H1 (cell line): ENCODE data around the gene HBS1L. TPM values are rescaled to one million over a fixed set of nuclear protein-coding genes. Genes with fewer than 3 reads are reported as not detected.
A peak's percentile ranks its signal among the peaks of the same experiment; 100 is the strongest.

Experiments
- CTCF ChIA-PET: fragments of 300-600 bp; sonication (Branson Sonifier 250); formaldehyde crosslinking; loops from one replicate; lab custom pipeline; 2021; ENCODE audit not compliant: partially characterized antibody; lab: Charles Lee
- POLR2A ChIA-PET: fragments of 300-600 bp; sonication (Branson Sonifier 250); formaldehyde crosslinking; loops from one replicate; lab custom pipeline; 2021; ENCODE audit warnings: inconsistent platforms; ENCODE audit not compliant: partially characterized antibody; lab: Charles Lee
- DNase-seq, 2 experiments: peaks; one replicate each; pipeline versions ENCODE4 v3.0.0 to v3.0.0-alpha.2; 2010 to 2022; ENCODE audit warnings: low spot score in 2 of 2, low read depth in 1 of 2, mixed read lengths in 1 of 2
- FAIRE-seq: peaks from 2 replicates; lab custom pipeline; 2011; peaks lifted over from hg19 to GRCh38; lab: Jason Lieb, UNC
- H2AFZ ChIP-seq: 2 replicates; pipeline ENCODE4 v1.8.1; 2012; ENCODE audit warnings: low read length, inconsistent platforms
- H2AK5ac ChIP-seq: 2 replicates; pipeline ENCODE4 v1.6.1; 2013; ENCODE audit warnings: low read depth, low read length
- H2BK120ac ChIP-seq: replicated peaks from 2 replicates; pipeline ENCODE3; 2013; ENCODE audit warnings: low read depth, low read length, inconsistent platforms
- H2BK12ac ChIP-seq: 2 replicates; pipeline ENCODE4 v1.6.1; 2013; ENCODE audit warnings: low read depth, low read length
- H2BK15ac ChIP-seq: 2 replicates; pipeline ENCODE4 v1.6.1; 2013; ENCODE audit warnings: low read length
- H2BK20ac ChIP-seq: 2 replicates; pipeline ENCODE4 v1.6.1; 2013; ENCODE audit warnings: low read length
- H2BK5ac ChIP-seq: 2 replicates; pipeline ENCODE4 v1.6.1; 2013; ENCODE audit warnings: low read depth, low read length
- H3K14ac ChIP-seq: 2 replicates; pipeline ENCODE4 v1.6.1; 2013; ENCODE audit warnings: inconsistent platforms; ENCODE audit not compliant: insufficient read length
- H3K18ac ChIP-seq: 2 replicates; pipeline ENCODE4 v1.6.1; 2013; ENCODE audit warnings: low read length; ENCODE audit errors: extremely low read depth
- H3K23ac ChIP-seq: 2 replicates; pipeline ENCODE4 v1.6.1; 2013; ENCODE audit warnings: inconsistent platforms; ENCODE audit not compliant: insufficient read length
- H3K23me2 ChIP-seq: 2 replicates; pipeline ENCODE4 v1.6.1; 2013; ENCODE audit warnings: low read depth, low read length
- H3K27ac ChIP-seq: 2 replicates; pipeline ENCODE4 v1.6.1; 2011; ENCODE audit warnings: low read depth, low read length, inconsistent platforms
- H3K27me3 ChIP-seq, 4 experiments: replicated peaks in 1 of 4; 1 replicate in 1 of 4; 2 replicates in 3 of 4; pipeline versions ENCODE4 v1.6.1 to v1.8.1; 2011 to 2013; ENCODE audit warnings: low read length in 3 of 4, mild to moderate bottlenecking in 3 of 4, inconsistent platforms in 2 of 4, mixed read lengths in 2 of 4, moderate library complexity in 1 of 4; ENCODE audit not compliant: control insufficient read depth in 3 of 4, insufficient read depth in 3 of 4; ENCODE audit errors: extremely low read depth in 1 of 4
- H3K36me3 ChIP-seq, 4 experiments: 2 replicates each; pipeline versions ENCODE4 v1.6.1 to v1.8.1; 2011 to 2013; ENCODE audit warnings: mild to moderate bottlenecking in 4 of 4, low read length in 3 of 4, moderate library complexity in 2 of 4, control low read depth in 1 of 4, inconsistent platforms in 1 of 4; ENCODE audit not compliant: insufficient read depth in 4 of 4, control insufficient read depth in 2 of 4
- H3K4ac ChIP-seq: replicated peaks from 2 replicates; pipeline ENCODE3; 2013; ENCODE audit warnings: low read length, low read depth, mixed read lengths, inconsistent platforms; ENCODE audit not compliant: insufficient read length
- H3K4me1 ChIP-seq, 4 experiments: replicated peaks in 1 of 4; 1 replicate in 1 of 4; 2 replicates in 3 of 4; pipeline versions ENCODE4 v1.6.1 to v1.8.1; 2011 to 2013; ENCODE audit warnings: low read length in 3 of 4, inconsistent platforms in 2 of 4, mixed read lengths in 1 of 4; ENCODE audit not compliant: insufficient read depth in 4 of 4, control insufficient read depth in 3 of 4
- H3K4me2 ChIP-seq, 2 experiments: 2 replicates each; pipeline versions ENCODE4 v1.6.1 to v1.8.1; 2011 to 2013; ENCODE audit warnings: low read depth in 2 of 2, low read length in 2 of 2, control low read depth in 1 of 2, inconsistent platforms in 1 of 2, mild to moderate bottlenecking in 1 of 2; ENCODE audit not compliant: insufficient read depth in 1 of 2
- H3K4me3 ChIP-seq, 4 experiments: fragments of 200-600, 300-600 bp in 1 of 4; sonication (generic), shearing (Covaris generic), sonication (Bioruptor Twin) in 1 of 4; 2 replicates each; pipeline versions ENCODE4 v1.5.1 to v1.8.1; 2011 to 2016; ENCODE audit warnings: low read length in 4 of 4, low read depth in 3 of 4, control low read depth in 2 of 4, inconsistent platforms in 2 of 4, mild to moderate bottlenecking in 2 of 4, mixed read lengths in 1 of 4, moderate library complexity in 1 of 4; ENCODE audit not compliant: insufficient read depth in 2 of 4; ENCODE audit errors: extremely low read depth in 1 of 4
- H3K56ac ChIP-seq: replicated peaks from 2 replicates; pipeline ENCODE3; 2013; ENCODE audit warnings: low read depth, mild to moderate bottlenecking, mixed read lengths, low read length, inconsistent platforms; ENCODE audit not compliant: insufficient read length
- H3K79me1 ChIP-seq: 2 replicates; pipeline ENCODE4 v1.6.1; 2013; ENCODE audit warnings: low read depth, low read length, control low read depth
- H3K79me2 ChIP-seq, 2 experiments: 2 replicates each; pipeline versions ENCODE4 v1.6.1 to v1.8.1; 2012 to 2013; ENCODE audit warnings: low read length in 2 of 2, mild to moderate bottlenecking in 2 of 2, inconsistent platforms in 1 of 2; ENCODE audit not compliant: insufficient read depth in 2 of 2, control insufficient read depth in 1 of 2
- H3K9ac ChIP-seq, 4 experiments: replicated peaks in 1 of 4; 1 replicate in 1 of 4; 2 replicates in 3 of 4; pipeline versions ENCODE4 v1.6.1 to v1.8.1; 2011 to 2013; ENCODE audit warnings: low read depth in 3 of 4, low read length in 3 of 4, control low read depth in 2 of 4, mild to moderate bottlenecking in 2 of 4, moderate library complexity in 2 of 4, inconsistent platforms in 1 of 4; ENCODE audit errors: extremely low read depth in 1 of 4
- H3K9me3 ChIP-seq, 2 experiments: 2 replicates each; pipeline versions ENCODE4 v1.6.1 to v1.8.1; 2012 to 2013; ENCODE audit warnings: mild to moderate bottlenecking in 2 of 2, moderate library complexity in 2 of 2, control low read depth in 1 of 2, inconsistent platforms in 1 of 2, low read depth in 1 of 2, low read length in 1 of 2, mixed read lengths in 1 of 2; ENCODE audit not compliant: insufficient read depth in 2 of 2
- H4K20me1 ChIP-seq, 2 experiments: replicated peaks in 1 of 2; 2 replicates each; pipeline versions ENCODE3 to v1.8.1; 2011 to 2013; ENCODE audit warnings: inconsistent platforms in 2 of 2, low read length in 2 of 2, mild to moderate bottlenecking in 1 of 2; ENCODE audit not compliant: insufficient read depth in 2 of 2, control insufficient read depth in 1 of 2
- H4K5ac ChIP-seq: 2 replicates; pipeline ENCODE4 v1.6.1; 2013; ENCODE audit warnings: low read length, low read depth, mixed read lengths, inconsistent platforms; ENCODE audit not compliant: insufficient read length
- H4K8ac ChIP-seq: 2 replicates; pipeline ENCODE4 v1.8.0; 2013; ENCODE audit warnings: mild to moderate bottlenecking, moderate library complexity, low read length, inconsistent platforms; ENCODE audit not compliant: insufficient read depth; ENCODE audit errors: extremely low read depth
- H4K91ac ChIP-seq: replicated peaks from 2 replicates; pipeline ENCODE3; 2013; ENCODE audit warnings: low read length, mixed read lengths, inconsistent platforms; ENCODE audit not compliant: insufficient read length
- CTBP2 ChIP-seq: IDR thresholded peaks from 2 replicates; pipeline ENCODE4 v1.7.0; 2011; ENCODE audit warnings: borderline replicate concordance, mild to moderate bottlenecking, moderate library complexity, mixed read lengths, low read length; ENCODE audit not compliant: insufficient read depth, insufficient read length
- CTCF ChIP-seq, 3 experiments: IDR thresholded peaks; 1 replicate in 2 of 3; 2 replicates in 1 of 3; pipeline versions ENCODE4 v1.5.1 to v1.6.1; 2011; ENCODE audit warnings: low read length in 3 of 3, mild to moderate bottlenecking in 3 of 3, inconsistent platforms in 2 of 3, low read depth in 1 of 3, moderate library complexity in 1 of 3; ENCODE audit not compliant: insufficient read depth in 1 of 3; ENCODE audit errors: control extremely low read depth in 1 of 3
- E2F6 ChIP-seq: IDR thresholded peaks from 2 replicates; pipeline ENCODE4 v1.6.1; 2012; ENCODE audit warnings: inconsistent platforms
- HDAC6 ChIP-seq: IDR thresholded peaks from one replicate; pipeline ENCODE4 v1.7.1; 2012; ENCODE audit warnings: low read depth, mild to moderate bottlenecking, inconsistent platforms, low read length, moderate library complexity
- KDM4A ChIP-seq: IDR thresholded peaks from one replicate; pipeline ENCODE4 v1.7.1; 2012; ENCODE audit warnings: low read depth, mild to moderate bottlenecking, moderate library complexity, low read length, inconsistent platforms; ENCODE audit not compliant: severe bottlenecking
- NRF1 ChIP-seq: IDR thresholded peaks from 2 replicates; pipeline ENCODE4 v1.6.1; 2011; ENCODE audit warnings: mild to moderate bottlenecking, low read depth, low read length, improper control_type of control experiment
- SP2 ChIP-seq: IDR thresholded peaks from 2 replicates; pipeline ENCODE4 v1.6.1; 2012; ENCODE audit warnings: mild to moderate bottlenecking, low read length, inconsistent platforms
- SP4 ChIP-seq: IDR thresholded peaks from 2 replicates; pipeline ENCODE4 v1.6.1; 2012; ENCODE audit warnings: low read length, inconsistent platforms
- WGBS, 2 experiments: shearing (Covaris generic) in 1 of 2; methylation state at CpG; one replicate each; pipeline versions ENCODE4 v1.1.6 to v1.1.7; 2013 to 2015; ENCODE audit warnings: low lambda C conversion rate in 2 of 2, mixed read lengths in 2 of 2, inconsistent platforms in 1 of 2, low coverage in 1 of 2, missing lambda C conversion rate in 1 of 2; ENCODE audit not compliant: insufficient replicate concordance in 2 of 2, insufficient coverage in 1 of 2, insufficient read length in 1 of 2; ENCODE audit errors: extremely low coverage in 1 of 2, missing lambda C conversion rate in 1 of 2; 5-methylcytosine and 5-hydroxymethylcytosine counted together
- polyA plus RNA-seq, 7 experiments: library from polyadenylated mRNA; depleted of rRNA in 3 of 7; stranded (reverse) in 5 of 7; unstranded in 2 of 7; fragments of >200 nt in 5 of 7; fragments of 200-250 nt in 2 of 7; gene quantifications; 1 replicate in 5 of 7; 2 replicates in 1 of 7; 4 replicates in 1 of 7; pipeline versions ENCODE4 v1.2.1 to v1.2.3, GENCODE V29; 2011 to 2013; ENCODE audit warnings: missing spikeins in 2 of 7, mixed read lengths in 2 of 7
- total RNA-seq: library from RNA; stranded (reverse); fragmentation: NEBNext Ultra II Directional; extraction: Animal tissue kit (Norgen Biotek cat#: 25700); gene quantifications from 2 replicates; pipeline ENCODE4 v1.2.1, GENCODE V29; 2021

HBS1L gene
- total and polyA plus RNA-seq, 2 of the 8 experiments (the other 6 are each of a cell fraction or from before 2014, with no cell fraction given), result 28.1 to 97.1 TPM

GRCh38 chr6:134932535-134933470, 121.8 kb downstream of the HBS1L start:
- H3K23ac ChIP-seq, result no peak overlapping the region
- no peak overlapping the region for H3K4me2 ChIP-seq
- no peak overlapping the region for H3K4me3 ChIP-seq
- H3K79me1 ChIP-seq, result no peaks in the 10 kb centered on the region
- no peaks in the 10 kb centered on the region for H3K4me1 ChIP-seq
- ChIA-PET CTCF (interaction anchor here (0.7 to 4.6 kb wide), 4 partner anchors 8 to 227 kb away, joined by 3 to 38 read pairs (median 4); partner anchors contain the start of gene ALDH8A1), POLR2A (interaction anchor here (1.2 kb wide), 1 partner anchor 8 kb away, joined by 4 read pairs; no protein-coding TSS in a partner anchor)
- H4K8ac ChIP-seq, result peak overlapping the region; percentile 65; the same call in 1 of the 2 replicates
- no peak overlapping the region for H3K27ac ChIP-seq
- H2BK5ac ChIP-seq, result no peak overlapping the region
- H2AFZ ChIP-seq, result no peak overlapping the region
- no peak overlapping the region for H2BK20ac ChIP-seq
- H2AK5ac ChIP-seq, result no peak overlapping the region
- no peak overlapping the region for H3K56ac ChIP-seq
- H3K79me2 ChIP-seq, result no peaks in the 10 kb centered on the region
- no peaks in the 10 kb centered on the region for H3K27me3 ChIP-seq
- H2BK15ac ChIP-seq, result no peak overlapping the region
- DNase-seq, result no peak
- H3K14ac ChIP-seq, result no peak overlapping the region
- no peak overlapping the region for H3K18ac ChIP-seq
- H3K9ac ChIP-seq, result no peak overlapping the region
- no peaks in the 10 kb centered on the region for H3K23me2 ChIP-seq
- H3K4ac ChIP-seq, result no peak overlapping the region
- no peak overlapping the region for H4K91ac ChIP-seq
- H2BK120ac ChIP-seq, result no peak overlapping the region
- no peak for FAIRE-seq
- no peaks in the 10 kb centered on the region for H3K9me3 ChIP-seq
- no peaks in the 10 kb centered on the region for H4K20me1 ChIP-seq
- no peak overlapping the region for H4K5ac ChIP-seq
- H3K36me3 ChIP-seq, result no peaks in the 10 kb centered on the region
- WGBS, 2 experiments, result 97% methylated on average over 11 of the region's 11 CpGs; no CpG with 5 or more reads in 1 of the 2 experiments
- no peak overlapping the region for H2BK12ac ChIP-seq
- TF ChIP-seq NRF1 (no peak), CTCF (IDR thresholded peaks at IDR 0.05; ENCODE audit: control extremely low read depth in 1 of 3, insufficient read depth in 1 of 3, low read depth in 1 of 3, low read length in 3 of 3) (no peak), HDAC6 (no peak), KDM4A (no peak), CTBP2 (no peak), SP2 (no peak), E2F6 (no peak), SP4 (no peak)
